GM19452 (cell line): Measurements from ENCODE around the gene PCNT.

ENCODE experiments used
- ATAC-seq: cut with Tn5 transposase; IDR thresholded peaks from one replicate; pipeline ENCODE4 v1.9.1; 2021; ENCODE audit not compliant: unreplicated experiment

PCNT gene

GRCh38 chr21:46471514-46471913 lies 147.6 kb downstream of the PCNT start:
- ATAC-seq, result no peak

GRCh38 chr21:46472246-46472645 lies 148.3 kb downstream of the PCNT start:
- ATAC-seq, result no peak

- ATAC-seq, result no peak
Observed at GRCh38 chr21:46474382-46474781, 150.4 kb downstream of the PCNT start.

GRCh38 chr21:46475296-46475695 lies 151.3 kb downstream of the PCNT start:
- ATAC-seq, result no peak

DNA sequence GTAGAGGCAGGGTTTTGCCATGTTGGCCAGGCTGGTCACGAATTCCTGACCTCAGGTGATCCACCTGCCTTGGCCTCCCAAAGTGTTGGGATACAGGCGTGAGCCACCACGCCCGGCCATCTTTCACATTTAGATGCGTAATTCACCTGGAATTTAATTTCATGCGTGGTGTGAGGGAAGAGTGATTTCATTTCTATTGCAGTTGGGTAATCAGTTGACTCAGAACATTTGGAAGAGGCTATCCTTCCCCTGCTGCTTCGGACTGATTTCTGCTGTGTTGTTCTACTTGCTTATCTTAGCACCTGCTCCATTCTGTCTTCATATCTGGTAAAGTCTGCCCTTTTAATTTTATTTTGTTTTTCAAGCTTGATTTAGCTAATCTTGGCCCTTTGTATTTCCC lies 153.8 kb downstream of the PCNT start:
- ATAC-seq, result no peak

DNA sequence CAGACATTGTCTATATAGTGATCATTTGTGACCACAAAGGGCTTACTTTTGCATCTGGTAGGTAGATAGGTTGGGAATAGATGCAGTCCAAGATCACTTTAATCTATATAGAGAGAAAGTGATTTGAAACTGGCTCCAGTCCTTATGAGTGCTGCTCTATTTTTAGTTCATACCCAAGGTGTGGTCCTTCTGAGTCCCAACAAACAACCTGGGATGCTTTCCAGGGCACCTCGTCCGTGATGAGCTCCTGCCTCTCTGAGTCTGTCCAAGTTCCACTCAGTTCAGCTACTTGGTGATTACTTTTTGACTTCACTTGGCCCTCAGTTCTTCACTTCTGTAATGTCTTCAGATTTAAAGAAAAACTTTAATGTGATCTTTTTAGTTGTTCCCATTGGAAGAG lies 155.0 kb downstream of the PCNT start:
- no peak for ATAC-seq

DNA sequence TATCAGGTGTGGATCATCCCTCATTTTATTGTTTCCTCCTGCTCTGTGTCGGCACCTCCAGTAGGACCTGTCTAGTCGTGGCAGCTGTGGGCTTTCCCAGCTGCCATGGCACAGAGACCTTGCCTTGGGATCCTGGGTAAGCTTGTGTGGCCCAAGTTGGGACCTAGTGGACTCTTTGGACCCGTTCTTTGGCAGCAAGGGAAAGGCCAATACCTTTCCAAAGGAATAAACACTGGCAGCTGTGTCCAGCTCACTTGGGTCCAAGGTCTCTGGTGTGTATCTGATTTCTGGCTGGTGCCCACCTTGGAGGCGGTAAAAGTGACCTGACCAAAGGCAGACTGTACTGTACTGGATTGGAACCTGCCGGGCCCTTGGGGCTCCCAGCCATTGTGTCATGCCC lies 156.5 kb downstream of the PCNT start:
- ATAC-seq, result no peak

DNA sequence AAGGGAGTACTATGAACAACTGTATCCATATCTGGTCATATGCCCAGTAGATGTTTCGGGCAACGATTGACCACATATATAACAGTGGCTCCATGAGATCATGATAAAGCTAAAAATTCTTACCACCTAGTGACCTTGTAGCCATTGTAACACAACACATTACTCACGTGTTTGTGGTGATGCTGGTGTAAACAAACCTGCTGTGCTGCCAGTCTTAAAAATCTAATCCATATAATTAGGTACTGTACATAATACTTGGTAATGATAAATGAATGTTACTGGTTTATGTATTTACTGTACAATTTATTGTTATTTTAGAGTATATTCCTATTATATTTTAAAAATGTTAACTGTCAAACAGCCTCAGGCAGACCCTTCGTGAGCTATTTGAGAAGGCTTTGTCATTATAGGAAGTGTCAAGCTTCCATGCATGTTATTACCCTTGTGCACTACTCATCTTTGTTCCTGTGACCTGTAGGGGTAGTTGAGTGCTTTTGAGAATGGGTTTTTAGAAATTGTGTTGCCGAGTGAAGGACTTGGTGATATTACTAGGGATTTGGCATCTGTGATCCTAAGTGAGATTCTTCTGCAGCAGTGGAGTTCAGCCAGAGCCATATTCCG lies 158.4 kb downstream of the PCNT start:
- ATAC-seq, result no peak

- no peak for ATAC-seq
Observed at GRCh38 chr21:46482846-46483231, 158.9 kb downstream of the PCNT start.

DNA sequence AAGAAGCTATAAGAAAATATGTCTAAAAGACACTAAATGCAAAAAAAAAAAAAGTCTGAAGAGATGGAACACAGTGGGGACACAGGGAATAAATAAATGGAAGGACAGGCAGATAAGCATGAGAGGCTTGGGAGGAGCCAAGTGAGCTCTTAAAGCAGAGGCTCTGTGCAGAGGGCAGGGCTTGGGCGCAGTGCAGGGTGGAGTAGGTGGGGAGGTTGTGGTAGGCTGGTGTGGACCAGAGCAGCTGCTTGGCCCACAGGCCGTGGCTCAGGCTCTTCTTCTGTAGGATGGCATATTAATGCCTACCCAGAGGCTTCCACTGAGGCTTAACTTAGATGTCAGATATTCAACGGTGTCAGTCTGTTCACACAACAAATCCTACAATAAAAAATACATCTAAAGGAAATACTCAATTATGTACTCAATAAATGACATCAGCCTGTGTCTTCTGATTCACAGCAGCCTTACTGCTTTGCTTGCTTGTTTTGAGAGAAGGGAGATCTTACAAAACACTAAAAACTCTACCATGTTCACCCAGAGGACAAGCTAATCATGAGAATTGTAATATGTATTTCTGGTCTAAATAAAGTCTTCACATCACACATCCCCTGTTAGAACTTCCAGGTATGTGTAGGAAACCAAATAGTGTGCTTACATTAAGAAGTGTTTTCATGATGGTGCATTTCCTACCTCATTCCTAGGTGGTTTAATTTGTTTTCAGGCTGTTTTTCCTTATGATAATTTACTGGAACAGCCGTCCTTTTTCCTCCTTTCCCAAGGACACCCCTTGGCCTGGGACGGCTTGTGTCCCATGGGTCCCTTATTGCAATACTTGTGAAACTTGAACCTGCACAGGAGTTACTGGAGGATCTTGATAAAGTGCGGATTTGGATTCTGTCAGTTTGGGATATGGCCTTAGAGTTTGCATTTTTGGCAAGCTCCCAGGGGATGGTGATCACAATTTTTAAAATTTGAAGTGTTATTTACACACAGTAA lies 159.6 kb downstream of the PCNT start:
- no peak for ATAC-seq

DNA sequence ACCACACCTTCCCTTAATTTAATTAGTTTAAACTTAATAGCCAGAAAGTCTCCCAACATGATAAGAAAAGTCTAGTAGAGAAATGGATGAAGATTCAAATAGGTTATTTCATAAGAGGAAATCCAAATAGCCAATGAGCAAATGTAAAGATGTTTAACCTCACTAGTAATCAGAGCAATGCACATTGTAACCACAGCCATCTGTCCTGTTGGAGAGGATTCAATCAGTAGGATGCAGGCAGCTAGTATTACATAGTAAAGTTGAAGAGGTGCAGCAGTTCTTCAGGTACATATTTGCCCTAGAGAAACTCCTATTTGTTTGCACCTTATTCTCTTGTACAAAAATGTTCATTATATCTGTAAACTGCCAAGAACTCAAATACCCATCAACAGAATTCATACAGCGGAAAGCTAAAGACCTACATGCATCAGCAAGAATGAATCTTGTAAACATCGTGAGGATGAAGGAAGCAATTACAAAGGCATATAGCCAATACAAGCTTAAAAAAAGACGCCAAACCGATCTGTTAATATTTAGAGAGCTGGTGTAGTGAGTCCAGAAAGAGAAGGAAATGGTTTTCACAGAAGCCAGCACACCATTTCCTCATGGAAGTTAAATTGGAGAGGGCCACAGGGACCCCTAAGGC lies 162.6 kb downstream of the PCNT start:
- no peak for ATAC-seq

DNA sequence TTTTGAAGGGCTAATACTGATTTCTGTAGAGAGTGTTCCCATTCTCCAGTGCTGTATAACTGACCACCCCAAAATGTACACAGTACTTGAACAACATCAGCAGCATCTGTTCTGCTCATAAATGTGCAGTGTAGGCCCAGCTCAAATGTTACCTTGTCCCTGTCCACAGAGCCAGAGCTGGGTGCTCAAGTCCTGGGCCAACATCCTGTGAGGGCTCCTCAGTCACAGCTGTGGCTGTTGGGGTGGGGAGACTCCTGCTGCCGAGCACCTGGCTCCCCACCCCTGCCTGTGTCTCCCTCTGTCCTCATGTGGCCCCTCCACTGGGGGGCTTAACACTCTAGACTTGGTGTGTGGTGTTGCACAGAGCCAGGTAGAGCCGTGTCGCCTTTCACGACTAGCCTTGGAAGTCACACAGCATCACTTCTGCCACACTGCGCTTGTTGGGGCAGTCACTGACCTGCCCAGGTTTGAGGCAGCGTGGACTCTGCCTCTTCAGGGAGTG lies 165.3 kb downstream of the PCNT start:
- no peak for ATAC-seq

GRCh38 chr21:46489800-46490199 lies 165.8 kb downstream of the PCNT start:
- ATAC-seq, result no peak

DNA sequence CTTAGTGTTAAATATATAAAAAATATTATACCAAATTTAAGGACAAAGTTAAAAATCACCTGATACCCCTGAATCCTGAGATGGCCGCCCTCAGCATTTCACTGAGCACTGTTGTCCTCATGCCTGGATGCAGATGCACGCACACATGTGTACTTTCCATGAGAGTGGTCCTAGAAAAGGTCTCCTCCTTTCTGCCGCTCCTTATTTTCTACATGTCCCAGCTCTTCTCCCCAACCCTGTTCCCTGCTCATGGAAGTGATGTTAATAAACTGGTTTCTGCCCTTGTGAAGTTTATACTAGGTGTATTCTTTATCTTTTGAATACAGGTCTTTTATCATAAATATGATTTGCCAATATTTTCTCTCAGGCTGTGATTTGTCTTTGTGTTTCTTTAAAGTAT lies 167.6 kb downstream of the PCNT start:
- no peak for ATAC-seq

DNA sequence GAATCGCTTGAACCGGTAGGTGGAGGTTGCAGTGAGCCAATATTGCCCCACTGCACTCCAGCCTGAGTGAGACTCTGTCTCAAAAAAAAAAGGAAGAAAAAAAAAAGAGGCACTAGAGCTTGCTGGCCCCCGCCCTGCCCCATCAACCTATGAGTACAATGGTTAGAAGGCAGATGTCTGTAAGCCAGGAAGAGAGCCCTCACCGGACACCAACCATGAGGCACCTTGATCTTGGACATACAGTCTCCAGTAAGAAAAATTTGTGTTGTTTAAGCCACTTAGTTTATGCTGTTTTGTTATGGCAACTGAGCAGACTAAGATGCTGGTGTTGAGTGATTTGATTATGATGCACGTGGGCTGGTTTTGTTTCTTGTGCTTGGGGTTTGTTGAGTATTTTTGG lies 168.9 kb downstream of the PCNT start:
- no peak for ATAC-seq

- ATAC-seq, result no peak
Observed at GRCh38 chr21:46493828-46494227, 169.9 kb downstream of the PCNT start.
